Chondrocyte (in vitro differentiated cells): Measurements from ENCODE around the gene ITGA11. TPM values are rescaled to one million over a fixed set of nuclear protein-coding genes. Genes with fewer than 3 reads are reported as not detected.

Source experiments
- DNase-seq: peaks from one replicate; pipeline ENCODE4 v3.0.0; 2021; ENCODE audit warnings: mixed read lengths, low spot score
- H3K27ac Mint-ChIP-seq: one replicate; pipeline ENCODE4 v1.8.0; 2021; ENCODE audit warnings: mild to moderate bottlenecking, moderate library complexity, mixed read lengths; ENCODE audit not compliant: unreplicated experiment
- H3K27me3 Mint-ChIP-seq: 2 replicates; pipeline ENCODE4 v1.8.0; 2021; ENCODE audit warnings: low read depth, mixed read lengths
- H3K36me3 Mint-ChIP-seq: 2 replicates; pipeline ENCODE4 v1.8.0; 2021; ENCODE audit warnings: low read depth, mixed read lengths
- H3K4me1 Mint-ChIP-seq: 2 replicates; pipeline ENCODE4 v1.8.0; 2021; ENCODE audit warnings: low read depth, mild to moderate bottlenecking, mixed read lengths
- H3K4me3 Mint-ChIP-seq: one replicate; pipeline ENCODE4 v1.8.0; 2021; ENCODE audit warnings: mild to moderate bottlenecking, moderate library complexity, mixed read lengths; ENCODE audit not compliant: unreplicated experiment
- H3K9me3 Mint-ChIP-seq: 2 replicates; pipeline ENCODE4 v1.8.0; 2021; ENCODE audit warnings: low read depth, mixed read lengths
- CTCF ChIP-seq: fragments of 200-600 bp; sonication (generic); IDR thresholded peaks from 2 replicates; pipeline ENCODE4 v1.5.0; 2021; ENCODE audit warnings: antibody characterized with exemption, mild to moderate bottlenecking, moderate library complexity
- total RNA-seq: library from RNA; stranded (reverse); gene quantifications from 3 replicates; pipeline ENCODE4 v1.2.1, GENCODE V29; 2021

The ITGA11 gene
- total RNA-seq, 1 donor from 2014 or later: 1,092 TPM

GRCh38 chr15:68340726-68341671 lies 91.0 kb downstream of the ITGA11 start:
- H3K4me3 Mint-ChIP-seq: peak overlapping the region; percentile 29
- no peaks in the 10 kb centered on the region for H3K9me3 Mint-ChIP-seq
- peak; percentile 67 for DNase-seq
- no peak for TF ChIP-seq CTCF
- H3K27me3 Mint-ChIP-seq: no peaks in the 10 kb centered on the region
- H3K36me3 Mint-ChIP-seq: peaks cover 65% of the 10 kb centered on the region
- H3K4me1 Mint-ChIP-seq: peaks cover 87% of the 10 kb centered on the region
- peak overlapping the region; percentile 99 for H3K27ac Mint-ChIP-seq

GRCh38 chr15:68339481-68339880 lies 92.5 kb downstream of the ITGA11 start:
- DNase-seq: no peak
- Mint-ChIP-seq H3K27me3 (no peaks in the 10 kb centered on the region), H3K9me3 (no peaks in the 10 kb centered on the region), H3K36me3 (peaks cover 60% of the 10 kb centered on the region), H3K27ac (peak overlapping the region; percentile 99), H3K4me1 (peaks cover 89% of the 10 kb centered on the region), H3K4me3 (no peak overlapping the region)
- TF ChIP-seq CTCF: no peak

- no peak for TF ChIP-seq CTCF
- Mint-ChIP-seq H3K36me3 (peaks cover 57% of the 10 kb centered on the region), H3K27ac (peak overlapping the region; percentile 91), H3K9me3 (no peaks in the 10 kb centered on the region), H3K4me3 (no peak overlapping the region), H3K4me1 (peaks cover 85% of the 10 kb centered on the region), H3K27me3 (no peaks in the 10 kb centered on the region)
- no peak for DNase-seq
These were observed 94.1 kb downstream of the ITGA11 start for GRCh38 chr15:68337826-68338225.

GRCh38 chr15:68336516-68336915 lies 95.4 kb downstream of the ITGA11 start:
- Mint-ChIP-seq H3K27me3 (no peaks in the 10 kb centered on the region), H3K36me3 (peaks cover 55% of the 10 kb centered on the region), H3K9me3 (no peaks in the 10 kb centered on the region), H3K4me3 (no peak overlapping the region), H3K27ac (peak overlapping the region; percentile 94), H3K4me1 (peaks cover 84% of the 10 kb centered on the region)
- no peak for TF ChIP-seq CTCF
- DNase-seq: no peak

- Mint-ChIP-seq H3K36me3 (peaks cover 60% of the 10 kb centered on the region), H3K27ac (peak overlapping the region; percentile 94), H3K4me1 (peaks cover 84% of the 10 kb centered on the region), H3K4me3 (no peak overlapping the region), H3K9me3 (no peaks in the 10 kb centered on the region), H3K27me3 (no peaks in the 10 kb centered on the region)
- no peak for TF ChIP-seq CTCF
- DNase-seq: no peak
These were observed 96.3 kb downstream of the ITGA11 start for GRCh38 chr15:68335655-68336054.
